Erythroblast (primary cell): ENCODE measurements around the gene TLR8.

ENCODE experiments used
- GATA1 ChIP-seq: IDR thresholded peaks from 2 replicates; pipeline ENCODE4 v1.6.1; 2011; ENCODE audit warnings: low read depth, mild to moderate bottlenecking, control low read depth, low read length, moderate library complexity
- POLR2A ChIP-seq: IDR thresholded peaks from 2 replicates; pipeline ENCODE4 v1.6.1; 2011; ENCODE audit warnings: mild to moderate bottlenecking, low read length

- TF ChIP-seq POLR2A (no peak), GATA1 (no peak)
Measured at GRCh38 chrX:12946406-12946805, 40.0 kb downstream of the TLR8 start.
